D341Med (cell line): ENCODE measurements around the gene NLRC5.
"Not testable (repeated sequence)": the region's sequence is repeated elsewhere in the genome, so short reads cannot be mapped to it uniquely, and the experiment has no call there.

ENCODE experiments used
- DNase-seq: peaks from one replicate; pipeline ENCODE4 v3.0.0; 2012; ENCODE audit warnings: low spot score

NLRC5 gene

DNA sequence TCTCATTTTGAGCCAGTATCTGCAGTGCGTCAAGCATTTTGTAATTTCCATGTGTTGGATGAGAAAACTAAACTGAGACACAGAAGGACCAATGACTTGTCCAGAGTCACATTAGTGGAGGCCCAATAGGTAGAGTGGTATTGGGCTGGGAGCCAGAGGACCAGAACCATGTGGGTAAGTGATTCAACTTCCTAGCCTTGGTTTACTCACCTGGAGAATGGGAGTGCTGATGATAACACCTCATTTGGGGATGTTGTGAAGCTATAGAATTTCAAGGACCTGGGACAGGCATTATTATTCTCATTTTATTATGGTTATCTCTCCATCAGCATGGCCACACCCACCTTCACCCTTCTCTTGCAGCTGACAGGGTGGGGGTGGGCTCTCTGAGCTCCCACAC lies 111.1 kb downstream of the NLRC5 start:
- no peak for DNase-seq

DNA sequence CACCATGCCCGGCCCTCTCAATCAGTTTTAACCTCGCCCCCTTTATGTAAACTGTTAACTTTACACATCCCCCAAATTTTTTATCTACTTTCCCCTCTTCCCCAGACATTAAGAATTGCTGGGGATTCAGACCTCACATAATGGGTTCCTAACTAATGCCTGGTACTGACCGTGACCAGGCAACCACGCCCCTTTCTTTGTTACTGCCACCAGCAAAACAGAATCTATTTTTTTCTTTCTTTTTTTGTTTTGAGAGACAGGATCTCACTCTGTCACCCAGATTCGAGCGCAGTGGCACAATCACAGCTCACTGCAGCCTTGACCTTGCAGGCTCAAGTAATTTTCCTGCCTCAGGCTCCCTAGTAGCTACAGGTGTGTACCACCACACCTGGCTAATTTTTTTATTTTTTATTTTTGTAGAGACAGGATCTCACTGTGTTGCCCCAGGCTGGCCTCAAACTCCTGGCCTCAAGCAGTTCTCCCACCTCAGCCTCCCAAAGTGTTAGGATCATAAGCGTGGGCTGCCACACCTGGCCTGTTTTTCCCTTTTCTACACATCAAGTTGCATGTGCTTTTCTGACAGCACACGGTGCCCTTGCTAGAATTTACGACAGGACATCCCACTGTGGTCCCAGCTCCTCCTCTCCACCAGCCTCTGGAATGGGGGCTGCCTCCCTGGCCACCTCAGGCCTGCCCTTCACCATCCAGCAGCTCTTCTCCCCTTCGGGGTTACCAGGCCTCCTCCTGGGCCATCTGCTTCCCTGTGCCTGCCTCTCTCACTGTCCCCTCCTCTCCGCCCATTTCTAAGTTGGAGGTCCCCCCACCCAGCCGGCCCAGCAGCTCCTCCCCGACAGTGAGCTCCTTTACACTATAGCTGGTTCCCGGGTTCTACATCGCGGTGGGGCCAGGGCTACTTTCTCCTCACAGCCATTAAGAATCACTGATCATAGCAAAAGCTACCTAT lies 113.8 kb downstream of the NLRC5 start:
- DNase-seq = no peak

DNA sequence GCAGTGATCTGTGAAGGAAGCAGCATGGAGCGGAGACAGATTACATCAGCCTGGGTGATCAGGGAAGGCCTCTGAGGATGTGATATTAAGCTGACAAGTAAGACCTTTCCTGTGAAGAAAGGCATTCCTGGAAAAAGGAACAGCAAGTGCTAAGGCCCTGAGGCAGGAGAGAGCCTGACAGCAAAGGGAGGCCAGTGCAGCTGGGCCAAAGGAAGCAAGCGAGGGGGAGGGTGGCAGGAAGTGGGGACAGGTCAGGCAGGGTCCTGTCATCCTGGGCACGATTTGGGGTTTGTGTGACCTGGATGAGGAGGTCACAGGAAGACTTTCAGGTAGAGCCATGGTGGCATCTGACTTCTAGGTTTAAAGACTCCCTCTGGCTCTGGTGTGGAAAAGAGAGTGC lies 115.3 kb downstream of the NLRC5 start:
- no peak for DNase-seq

DNA sequence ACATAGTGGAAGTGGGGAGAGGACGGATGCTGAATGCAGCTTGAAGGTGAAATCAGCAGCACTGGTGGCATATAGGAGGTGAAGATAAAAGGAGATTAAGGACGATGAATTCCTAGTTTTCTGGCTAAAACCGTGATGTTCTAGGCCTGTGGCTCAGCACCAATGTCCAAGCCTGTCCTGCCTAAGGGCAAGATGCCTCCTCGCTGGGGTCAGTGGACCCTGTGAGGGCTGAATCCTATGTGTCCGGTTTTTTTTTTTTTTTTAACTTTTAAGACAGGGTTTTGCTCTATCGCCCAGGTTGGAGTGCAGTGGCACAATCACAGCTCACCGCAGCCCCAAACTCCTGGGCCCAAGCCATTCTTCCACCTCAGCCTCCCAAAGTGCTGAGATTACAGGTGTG lies 115.8 kb downstream of the NLRC5 start:
- DNase-seq = no peak

DNA sequence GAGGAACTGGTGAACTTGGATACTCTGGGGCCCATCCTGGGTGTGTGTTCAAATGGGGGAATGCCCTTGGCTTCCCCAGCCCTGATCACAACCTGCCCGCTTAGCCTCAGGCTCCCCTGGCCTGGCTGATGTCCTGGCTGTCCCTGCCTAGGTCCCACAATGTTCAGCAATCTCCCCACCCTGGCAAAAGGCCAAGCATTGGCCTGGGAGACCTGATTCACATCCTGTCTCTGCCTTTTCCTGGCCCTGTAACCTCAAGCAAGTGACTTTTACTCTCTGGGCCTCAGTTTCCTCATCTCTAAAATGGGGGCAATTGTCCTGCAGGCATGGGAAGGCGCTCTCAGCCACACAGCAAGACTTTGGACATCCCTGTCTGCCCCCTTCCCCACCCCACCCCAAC lies 117.4 kb downstream of the NLRC5 start:
- no peak for DNase-seq

DNA sequence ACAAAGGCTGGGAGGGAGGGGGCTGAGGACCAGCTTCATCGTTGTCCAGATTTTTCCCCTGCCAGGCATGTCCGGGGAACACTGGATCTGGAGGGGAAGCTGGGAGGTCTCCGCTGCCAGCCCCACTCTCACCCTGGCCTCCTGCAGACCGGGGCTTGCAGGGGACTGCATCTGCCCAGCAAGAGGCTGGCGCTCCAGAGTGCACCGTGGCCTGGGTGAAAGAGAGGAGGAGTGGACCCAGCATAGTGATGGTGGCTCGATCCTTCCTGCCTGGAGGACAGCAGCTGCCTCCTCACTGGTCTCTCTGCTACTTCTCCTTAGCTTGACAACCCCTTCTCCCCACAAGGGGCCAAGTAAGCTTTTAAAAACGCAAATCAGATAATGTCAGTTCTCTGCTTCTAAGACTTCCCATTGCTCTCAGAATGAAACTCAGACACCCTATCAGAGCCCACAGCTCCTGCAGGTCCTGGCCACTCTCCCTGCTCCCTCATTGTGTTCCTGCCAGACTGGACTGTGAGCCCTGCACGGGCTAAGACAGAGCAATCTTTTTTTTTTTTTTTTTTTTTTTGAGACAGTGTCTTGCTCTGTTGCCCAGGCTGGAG lies 118.1 kb downstream of the NLRC5 start:
- DNase-seq = no peak

DNA sequence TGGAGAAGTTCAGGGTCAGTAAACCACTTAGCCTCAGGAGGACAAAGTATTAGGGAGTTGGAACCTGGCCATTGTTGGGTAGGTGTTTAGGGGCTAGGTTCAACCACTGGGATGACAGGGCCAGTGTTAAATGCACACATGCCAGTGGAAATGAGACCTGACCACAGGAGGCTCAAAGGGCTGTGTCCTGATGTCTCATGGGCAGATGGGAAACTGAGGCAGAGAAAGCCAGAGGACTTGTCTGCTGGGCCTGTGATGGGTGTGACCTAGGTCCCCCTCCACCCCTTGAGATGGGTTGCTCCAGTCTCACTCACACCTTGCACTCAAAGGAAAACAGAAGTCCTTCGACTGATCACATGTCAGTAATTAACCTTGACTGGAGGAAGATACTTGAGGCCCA lies 119.1 kb downstream of the NLRC5 start:
- no peak for DNase-seq

DNA sequence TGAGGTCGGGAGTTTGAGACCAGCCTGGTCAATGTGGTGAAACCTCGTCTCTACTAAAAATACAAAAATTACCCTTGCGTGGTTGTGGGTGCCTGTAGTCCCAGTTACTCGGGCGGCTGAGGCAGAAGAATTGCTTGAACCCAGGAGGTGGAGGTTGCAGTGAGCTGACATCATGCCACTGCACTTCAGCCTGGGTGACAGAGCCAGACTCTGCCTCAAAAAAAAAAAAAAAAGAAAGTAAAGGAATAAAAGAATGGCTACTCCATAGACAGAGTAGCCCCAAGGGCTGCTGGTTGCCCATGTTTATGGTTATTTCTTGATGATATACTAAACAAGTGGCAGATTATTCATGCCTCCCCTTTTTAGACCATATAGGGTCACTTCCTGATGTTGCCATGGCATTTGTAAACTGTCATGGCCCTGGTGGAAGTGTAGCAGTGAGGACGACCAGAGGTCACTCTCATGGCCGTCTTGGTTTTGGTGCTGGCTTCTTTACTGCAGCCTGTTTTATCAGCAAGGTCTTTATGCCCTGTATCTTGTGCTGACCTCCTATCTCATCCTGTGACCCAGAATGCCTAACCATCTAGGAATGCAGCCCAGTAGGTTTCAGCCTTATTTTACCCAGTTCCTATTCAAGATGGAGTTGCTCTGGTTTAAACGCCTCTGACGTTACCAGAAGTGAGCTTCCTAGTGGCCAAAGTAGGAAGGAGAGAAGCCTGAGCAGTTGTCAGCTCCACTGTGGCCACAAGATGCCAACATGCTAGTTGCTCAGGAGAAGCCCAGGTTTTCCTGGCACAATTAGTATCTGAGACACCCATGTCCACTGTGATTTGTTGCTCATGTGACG lies 120.1 kb downstream of the NLRC5 start:
- not testable (repeated sequence) for DNase-seq

DNA sequence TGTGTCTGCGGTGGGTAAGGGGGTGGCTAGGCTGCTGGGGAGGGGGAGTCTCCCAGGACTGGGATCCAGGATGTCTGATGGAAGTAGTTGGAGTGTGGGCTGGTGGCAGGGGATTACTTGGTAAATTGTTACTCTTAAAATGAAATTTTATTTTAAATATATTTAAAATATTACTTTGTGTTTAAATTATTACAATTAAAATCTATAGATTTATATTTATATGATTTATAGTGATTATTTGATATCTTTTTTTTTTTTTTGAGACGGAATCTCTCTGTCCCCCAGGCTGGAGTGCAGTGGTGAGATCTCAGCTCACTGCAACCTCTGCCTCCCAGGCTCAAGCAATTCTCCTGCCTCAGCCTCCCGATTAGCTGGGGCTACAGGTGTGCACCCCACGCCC lies 121.6 kb downstream of the NLRC5 start:
- DNase-seq = no peak

DNA sequence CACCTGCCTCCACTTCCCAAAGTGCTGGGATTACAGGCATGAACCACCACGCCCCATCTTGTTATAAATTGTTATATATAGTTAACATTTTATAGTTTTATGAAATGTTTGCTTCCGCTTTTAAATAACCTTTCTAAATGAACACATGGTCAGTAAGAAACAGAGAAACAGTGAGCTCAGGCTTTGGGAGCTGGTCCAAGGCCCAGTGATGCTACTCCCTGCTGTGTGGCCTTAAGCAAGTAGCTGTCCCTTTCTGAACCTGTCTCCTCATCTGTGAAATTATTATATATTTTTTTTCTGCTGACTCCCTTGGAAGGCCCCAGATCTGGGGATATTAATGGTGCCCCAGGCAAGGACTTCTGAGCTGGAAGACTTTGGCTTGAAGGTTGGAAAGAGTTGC lies 122.1 kb downstream of the NLRC5 start:
- DNase-seq = no peak

DNA sequence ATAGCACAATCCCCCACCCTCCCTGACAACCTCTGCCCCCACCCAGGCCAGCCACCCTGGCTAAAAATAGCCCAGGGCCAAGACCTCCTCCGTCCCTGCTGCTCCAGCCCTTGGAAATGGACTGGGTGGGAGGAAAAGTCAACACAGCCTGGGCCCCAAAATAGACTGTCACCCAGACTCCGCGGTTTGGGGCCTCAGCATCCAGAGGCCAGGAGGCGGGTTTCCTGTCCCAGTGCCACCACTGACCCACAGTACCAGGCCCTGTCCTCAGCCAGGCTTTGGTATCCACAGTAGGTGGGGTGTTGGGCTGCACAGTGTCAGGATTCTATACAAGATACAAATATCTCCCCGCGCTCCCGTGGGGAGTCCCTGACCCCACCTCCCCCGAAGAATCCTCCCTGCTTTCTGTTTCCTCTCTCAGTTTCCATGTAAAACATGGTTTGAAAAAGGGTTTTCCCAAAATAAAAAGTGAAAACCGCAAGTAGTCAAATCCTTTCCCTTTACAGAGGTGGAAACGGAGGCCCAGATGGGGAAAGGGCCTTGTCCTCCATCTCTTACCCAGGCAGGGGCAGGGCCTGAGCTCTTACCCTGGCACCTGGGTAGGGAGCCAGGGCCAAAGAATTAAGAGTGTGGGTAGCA lies 123.2 kb downstream of the NLRC5 start:
- DNase-seq = no peak

DNA sequence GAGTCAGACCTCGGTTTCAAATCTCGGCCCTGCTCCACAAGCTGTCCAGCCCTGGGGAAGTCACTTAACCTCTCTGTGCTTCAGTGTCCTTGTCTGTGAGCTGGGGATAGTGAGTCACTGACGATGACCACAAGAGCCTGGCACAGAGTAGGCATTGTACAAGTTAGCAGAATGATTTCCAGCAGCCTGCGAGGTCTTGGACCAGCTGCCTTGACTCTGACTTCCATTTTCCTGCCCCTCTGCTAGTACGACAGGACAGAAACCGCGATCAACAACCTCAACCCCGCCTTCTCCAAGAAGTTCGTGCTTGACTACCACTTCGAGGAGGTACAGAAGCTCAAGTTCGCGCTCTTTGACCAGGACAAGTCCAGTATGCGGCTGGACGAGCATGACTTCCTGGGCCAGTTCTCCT lies 123.7 kb downstream of the NLRC5 start:
- DNase-seq = no peak

DNA sequence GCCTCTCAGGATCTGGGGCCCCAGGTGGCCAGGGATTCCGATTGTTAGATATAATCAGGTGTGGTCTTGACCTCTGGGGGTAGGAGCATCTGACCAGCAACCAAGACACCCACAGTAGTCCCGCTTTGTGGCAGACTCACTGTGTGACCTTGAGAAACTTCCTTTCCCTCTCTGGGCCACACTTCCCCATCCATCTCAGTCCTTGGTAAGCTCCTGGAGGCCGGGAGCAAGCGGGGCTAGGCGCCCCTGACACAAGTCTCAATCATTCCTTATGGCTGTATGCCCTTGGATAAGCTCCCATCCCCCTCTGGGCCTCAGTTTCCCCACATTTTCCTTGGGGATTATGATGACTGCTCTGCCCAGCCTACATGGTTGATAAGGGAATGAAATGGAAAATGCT lies 124.3 kb downstream of the NLRC5 start:
- DNase-seq = no peak

DNA sequence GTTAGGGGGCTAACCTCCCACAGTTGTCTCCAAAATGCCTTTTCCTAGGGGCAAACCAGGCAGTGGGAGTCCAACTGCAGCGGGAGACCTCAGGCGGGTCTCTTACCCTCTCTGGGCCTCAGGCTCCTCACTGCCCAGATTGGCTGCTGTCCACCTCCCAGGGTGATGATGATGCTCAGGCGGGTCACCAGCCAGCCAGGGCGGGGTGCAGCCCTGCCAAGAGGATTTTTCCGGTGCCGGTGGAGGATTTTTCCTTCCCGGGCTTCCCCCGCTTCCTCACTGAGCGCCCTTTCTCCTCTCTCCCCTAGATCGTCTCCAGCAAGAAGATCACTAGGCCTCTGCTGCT lies 125.8 kb downstream of the NLRC5 start:
- DNase-seq = no peak

DNA sequence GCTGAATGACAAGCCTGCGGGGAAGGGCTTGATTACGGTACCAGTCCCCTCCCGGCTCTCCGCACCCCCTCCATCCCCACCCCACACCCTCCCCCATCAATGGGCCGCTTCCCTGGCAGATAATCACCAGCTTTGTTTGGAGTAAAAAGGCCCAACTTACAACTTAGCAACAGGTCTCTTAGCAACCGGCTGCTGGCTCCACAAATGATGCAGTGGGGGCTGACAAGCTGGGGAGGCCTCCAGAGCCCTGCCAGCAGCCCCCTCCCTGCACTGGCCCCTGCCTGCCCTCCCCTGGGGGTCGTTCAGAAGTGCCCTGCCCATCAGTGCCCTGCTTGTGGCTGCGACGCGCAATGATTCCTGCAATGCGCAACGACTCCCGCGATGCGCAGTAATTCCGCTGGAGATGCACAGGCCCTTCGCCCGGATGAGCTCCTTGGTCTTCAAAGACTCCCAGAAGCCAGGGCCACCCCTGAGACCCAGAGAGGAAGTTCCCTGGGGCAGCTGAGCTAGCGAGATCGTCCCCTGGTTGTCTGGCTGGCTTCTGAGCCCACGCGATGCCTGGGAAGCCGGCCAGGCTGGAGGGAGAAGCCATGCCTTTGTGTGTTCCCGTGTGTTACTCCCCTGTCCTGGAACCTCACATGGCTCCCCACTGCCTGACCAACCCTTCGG lies 126.3 kb downstream of the NLRC5 start:
- DNase-seq = no peak

DNA sequence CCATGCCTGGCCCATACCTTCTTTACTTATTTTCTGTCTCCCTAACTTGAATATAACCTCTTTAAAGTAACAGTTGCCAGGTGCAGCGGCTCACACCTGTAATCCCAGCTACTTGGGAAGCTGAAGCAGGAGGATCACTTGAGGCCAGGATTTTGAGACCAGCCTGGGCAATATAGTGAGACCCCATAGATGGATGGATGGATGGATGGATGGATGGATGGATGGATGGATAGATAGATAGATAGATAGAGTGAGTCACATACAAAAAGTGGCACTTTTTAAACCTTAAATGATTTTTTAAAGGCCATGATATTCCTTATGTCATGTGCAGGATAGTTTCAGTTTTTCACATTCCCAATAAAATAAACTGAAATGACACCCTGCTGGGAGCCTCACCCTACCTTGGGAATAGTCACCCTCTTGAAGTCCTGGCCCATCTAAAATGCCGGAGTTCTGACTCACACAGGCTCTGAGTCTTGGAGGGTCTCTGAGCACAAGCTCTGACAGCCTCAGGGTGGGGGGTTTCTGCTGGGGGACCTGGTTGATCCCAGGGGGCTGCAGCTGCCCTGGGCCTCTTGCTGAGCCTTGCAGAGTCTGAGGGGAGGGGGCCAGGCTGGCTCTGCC lies 129.2 kb downstream of the NLRC5 start:
- DNase-seq = no peak

DNA sequence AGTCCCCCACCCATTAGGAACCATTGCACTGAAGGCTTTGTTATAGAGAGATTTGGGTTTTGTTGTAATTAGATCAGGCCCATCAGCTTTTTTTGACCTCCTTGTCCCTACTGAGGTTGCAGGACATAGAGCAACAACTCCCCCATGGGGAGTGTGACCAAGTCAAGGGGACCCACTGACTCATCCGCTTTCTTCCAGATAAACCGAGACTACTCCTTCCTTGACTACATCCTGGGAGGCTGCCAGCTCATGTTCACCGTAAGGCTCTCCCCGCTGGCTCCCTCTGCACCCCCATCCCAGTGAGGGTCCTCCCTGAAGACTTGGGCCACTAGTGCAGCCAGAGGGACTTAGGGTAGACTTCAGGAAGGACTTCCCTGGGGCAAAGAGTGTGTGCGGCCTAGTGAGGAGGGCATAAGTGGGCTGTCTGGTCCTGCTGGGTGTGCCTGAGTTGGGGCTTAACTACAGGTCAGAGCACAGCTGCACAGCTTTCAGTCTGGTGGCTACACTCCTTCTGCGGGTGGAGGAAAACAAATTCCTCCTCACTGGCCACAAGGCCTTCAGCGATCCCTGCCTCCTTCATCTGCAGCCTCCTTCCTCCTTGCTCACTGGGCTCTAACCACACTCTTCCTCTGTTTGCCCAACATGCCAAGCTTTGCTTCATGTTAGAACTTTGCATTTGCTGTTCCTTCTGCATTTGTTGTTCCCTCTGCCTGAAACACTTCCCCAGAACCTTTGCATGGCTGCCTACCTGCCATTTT lies 134.0 kb downstream of the NLRC5 start:
- no peak for DNase-seq

DNA sequence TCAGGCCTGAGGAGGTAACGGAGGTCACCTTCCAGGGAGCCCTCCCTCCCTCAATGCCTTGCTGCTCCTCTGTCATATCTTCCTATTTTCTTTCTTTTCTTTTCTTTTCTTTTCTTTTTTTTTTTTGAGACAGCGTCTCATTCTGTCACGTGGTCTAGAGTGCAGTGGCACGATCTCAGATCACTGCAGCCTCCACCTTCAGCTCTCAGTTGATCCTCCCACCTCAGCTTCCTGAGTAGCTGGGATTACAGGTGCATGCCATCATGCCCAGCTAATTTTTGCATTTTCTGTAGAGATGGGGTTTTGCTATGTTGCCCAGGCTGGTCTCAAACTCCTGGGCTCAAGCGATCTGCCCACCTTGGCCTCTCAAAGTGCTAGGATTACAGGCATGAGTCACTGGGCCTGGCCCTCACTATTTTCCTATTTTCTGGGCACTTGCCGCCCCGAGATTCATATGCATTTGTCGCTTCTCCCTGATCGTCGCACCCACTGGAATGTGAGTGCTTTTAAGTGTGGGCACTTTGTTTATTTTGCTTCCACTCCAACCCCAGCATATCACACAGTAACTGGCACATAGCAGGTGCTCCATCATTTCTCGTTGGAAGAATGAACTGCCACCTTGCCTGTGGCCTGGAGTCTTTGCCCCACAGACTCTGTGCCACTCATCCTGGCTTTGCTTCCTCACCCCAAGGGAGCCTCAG lies 134.8 kb downstream of the NLRC5 start:
- no peak for DNase-seq

DNA sequence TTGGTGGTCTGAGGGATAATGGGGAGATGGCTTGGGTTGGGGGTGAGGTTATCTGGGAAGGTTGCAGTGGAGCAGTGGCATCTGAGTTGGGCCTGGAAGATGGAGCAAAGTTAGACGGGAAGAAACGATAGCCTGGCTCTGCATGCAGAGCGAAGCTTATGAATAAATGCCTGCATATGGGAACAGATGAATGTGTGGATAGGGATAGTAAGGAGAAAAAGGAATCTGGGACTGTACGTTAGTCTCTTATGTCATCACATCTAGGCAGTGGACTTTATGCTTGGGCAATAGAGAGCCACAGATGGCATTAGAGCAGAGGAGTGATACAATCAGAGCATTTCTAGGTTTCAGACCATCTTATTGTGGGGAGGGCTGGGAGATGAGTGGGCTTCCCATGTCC lies 136.0 kb downstream of the NLRC5 start:
- DNase-seq = no peak

DNA sequence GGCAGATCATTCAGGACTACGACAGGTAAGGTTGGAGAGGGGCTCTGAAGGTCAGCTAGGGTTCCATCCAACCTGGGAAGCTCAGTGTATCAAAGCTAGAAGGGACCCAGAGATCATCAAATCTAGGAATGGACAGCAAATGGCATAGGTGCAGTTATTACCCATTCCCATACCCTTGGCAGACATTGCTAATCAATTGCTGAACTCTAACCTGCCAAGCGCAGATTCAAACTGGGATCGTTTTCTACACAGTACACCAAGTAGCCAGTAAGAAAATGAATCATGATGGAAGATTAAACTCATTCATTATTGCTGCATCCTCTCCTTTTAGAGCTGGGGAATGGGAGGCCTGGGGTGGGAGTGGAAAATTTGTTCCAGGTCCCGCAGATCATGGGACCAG lies 136.6 kb downstream of the NLRC5 start:
- DNase-seq = no peak
